Esophagus squamous epithelium (tissue), 4 donors: Measurements from ENCODE around the gene YPEL2.

Experiments
- CTCF ChIP-seq, 6 experiments: fragments of 450-650 bp in 4 of 6; fragments of 200-600 bp in 2 of 6; sonication (generic) in 2 of 6; IDR thresholded peaks; one replicate each; pipeline ENCODE4 v1.5.1; 2016 to 2019; ENCODE audit warnings: antibody characterized with exemption in 6 of 6, mild to moderate bottlenecking in 4 of 6, moderate library complexity in 4 of 6
- POLR2A ChIP-seq, 4 donors: fragments of 450-650 bp; IDR thresholded peaks; one replicate each; pipeline ENCODE4 v1.6.1; 2017; ENCODE audit warnings: antibody characterized with exemption in 4 of 4, mild to moderate bottlenecking in 4 of 4, moderate library complexity in 3 of 4

DNA sequence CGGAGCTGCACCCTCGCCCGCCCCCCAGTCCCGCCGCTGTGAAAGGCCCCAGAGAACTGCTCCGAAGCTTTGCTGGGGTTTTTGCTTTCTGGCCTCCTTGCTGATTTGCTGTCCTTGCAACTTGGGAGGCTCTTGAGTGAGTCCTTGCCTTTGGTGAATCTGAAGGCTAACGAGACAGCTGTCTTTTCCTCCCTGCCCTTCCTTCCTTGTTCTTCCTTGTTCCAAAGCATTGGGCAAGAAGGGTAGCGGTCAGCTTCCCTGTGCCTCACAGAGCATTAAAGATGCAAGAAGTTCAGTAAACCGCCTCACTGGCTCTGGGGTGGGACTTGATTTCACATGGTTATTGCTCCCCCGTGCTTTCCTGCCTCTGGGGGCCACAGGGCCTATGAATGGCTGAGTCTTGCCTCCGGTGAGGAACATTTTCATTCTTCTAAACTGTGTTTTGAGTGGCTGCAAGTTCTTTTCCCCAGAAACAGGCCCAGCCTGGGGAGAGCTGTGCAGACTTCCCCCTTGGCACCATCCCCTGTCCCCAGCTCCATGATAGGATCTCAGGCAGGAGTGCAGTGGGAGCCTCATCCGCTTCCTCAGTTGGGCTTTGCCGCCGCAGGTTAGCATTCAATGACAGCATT is 1.4 kb downstream of the YPEL2 start:
- TF ChIP-seq POLR2A (IDR thresholded peaks at IDR 0.05), result peak in 1 of 4 donors; percentile 21
- TF ChIP-seq CTCF (IDR thresholded peaks at IDR 0.05), result no peak
